ENCODE data around the gene C22orf23.

GRCh38 chr22:37898441-37899181, 54.8 kb downstream of the C22orf23 start:
- TF ChIP-seq, protein P1, sequence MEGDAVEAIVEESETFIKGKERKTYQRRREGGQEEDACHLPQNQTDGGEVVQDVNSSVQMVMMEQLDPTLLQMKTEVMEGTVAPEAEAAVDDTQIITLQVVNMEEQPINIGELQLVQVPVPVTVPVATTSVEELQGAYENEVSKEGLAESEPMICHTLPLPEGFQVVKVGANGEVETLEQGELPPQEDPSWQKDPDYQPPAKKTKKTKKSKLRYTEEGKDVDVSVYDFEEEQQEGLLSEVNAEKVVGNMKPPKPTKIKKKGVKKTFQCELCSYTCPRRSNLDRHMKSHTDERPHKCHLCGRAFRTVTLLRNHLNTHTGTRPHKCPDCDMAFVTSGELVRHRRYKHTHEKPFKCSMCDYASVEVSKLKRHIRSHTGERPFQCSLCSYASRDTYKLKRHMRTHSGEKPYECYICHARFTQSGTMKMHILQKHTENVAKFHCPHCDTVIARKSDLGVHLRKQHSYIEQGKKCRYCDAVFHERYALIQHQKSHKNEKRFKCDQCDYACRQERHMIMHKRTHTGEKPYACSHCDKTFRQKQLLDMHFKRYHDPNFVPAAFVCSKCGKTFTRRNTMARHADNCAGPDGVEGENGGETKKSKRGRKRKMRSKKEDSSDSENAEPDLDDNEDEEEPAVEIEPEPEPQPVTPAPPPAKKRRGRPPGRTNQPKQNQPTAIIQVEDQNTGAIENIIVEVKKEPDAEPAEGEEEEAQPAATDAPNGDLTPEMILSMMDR (IDR thresholded peaks at IDR 0.05) = no peak
- TF ChIP-seq EP300 (IDR thresholded peaks at IDR 0.05) (peak in 1 of 2 donors; percentile 58), POLR2A (IDR thresholded peaks at IDR 0.05) (no peak)

All from tibial nerve (tissue), 4 donors.